Astrocyte of the hippocampus (primary cell): Measurements from ENCODE around the gene LCE2B.
A peak's percentile ranks its signal among the peaks of the same experiment; 100 is the strongest.
"Not testable (repeated sequence)": the region's sequence is repeated elsewhere in the genome, so short reads cannot be mapped to it uniquely, and the experiment has no call there.

Experiments used
- DNase-seq: peaks from one replicate; pipeline ENCODE4 v3.0.0; 2011; ENCODE audit warnings: low read depth, low spot score

The LCE2B gene, protein sequence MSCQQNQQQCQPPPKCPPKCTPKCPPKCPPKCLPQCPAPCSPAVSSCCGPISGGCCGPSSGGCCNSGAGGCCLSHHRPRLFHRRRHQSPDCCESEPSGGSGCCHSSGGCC

DNA sequence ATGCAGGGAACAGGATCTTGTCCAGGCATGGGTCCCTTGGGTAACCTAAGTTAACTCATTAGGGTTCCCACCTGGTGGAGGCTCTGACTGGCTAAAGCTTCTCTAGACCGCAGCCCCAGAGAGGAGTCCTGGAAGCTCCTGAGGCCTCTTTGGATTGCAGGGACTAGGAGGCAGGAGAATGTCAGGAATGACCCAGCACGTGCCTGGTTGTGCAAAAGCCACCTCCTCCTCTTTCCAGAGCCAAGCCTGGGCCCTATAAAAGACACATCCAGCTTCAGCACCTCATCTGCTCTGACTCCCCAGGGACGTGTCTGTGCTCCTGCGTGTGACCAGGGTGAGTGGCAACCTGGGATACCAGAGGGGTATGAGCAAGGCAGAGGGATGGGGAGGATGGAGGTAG, at the start of gene LCE2B:
TSS of gene LCE2B (plus strand) at position 301 of the 400 bp plus-strand sequence. CDS start 721 bp downstream, outside the sequence.
- DNase-seq = not testable (repeated sequence)

DNA sequence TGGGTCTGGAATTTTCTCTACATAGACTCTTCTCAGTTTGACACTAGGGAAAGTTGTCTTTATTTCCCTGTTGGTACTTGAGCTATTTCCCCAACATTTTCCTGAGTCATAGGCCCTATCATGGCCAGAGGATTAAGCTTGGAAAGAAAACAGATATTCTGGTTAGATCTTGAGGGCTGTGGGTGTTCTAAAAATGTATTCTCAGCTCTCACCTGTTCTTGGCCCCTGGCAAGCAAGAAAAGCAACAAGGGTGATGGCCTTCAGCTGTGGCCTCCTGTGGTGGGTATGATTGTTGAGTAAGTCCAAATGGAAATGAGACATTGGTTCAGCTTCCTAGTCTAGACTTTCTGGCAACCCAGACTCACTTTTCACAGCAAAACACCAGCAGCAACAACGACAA, 45.6 kb upstream of the LCE2B start:
- DNase-seq = no peak

DNA sequence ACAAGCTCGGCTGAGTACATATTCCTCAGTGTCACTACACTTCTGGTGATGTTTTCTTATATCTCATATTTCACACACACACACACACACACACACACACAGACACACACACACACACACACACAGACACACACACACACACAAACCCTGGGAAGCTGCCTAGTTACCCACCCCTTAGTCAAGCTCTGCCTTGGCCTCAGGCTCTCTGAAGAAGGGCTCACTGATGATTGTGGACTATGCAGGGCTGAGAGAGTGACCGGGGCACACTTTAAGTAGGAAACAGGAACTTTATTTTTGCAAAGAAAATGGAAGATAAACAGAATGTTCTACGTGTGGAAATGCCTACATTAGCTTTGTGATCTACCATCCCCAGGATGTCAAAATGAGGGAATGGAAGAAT, 42.0 kb upstream of the LCE2B start:
- no peak for DNase-seq

DNA sequence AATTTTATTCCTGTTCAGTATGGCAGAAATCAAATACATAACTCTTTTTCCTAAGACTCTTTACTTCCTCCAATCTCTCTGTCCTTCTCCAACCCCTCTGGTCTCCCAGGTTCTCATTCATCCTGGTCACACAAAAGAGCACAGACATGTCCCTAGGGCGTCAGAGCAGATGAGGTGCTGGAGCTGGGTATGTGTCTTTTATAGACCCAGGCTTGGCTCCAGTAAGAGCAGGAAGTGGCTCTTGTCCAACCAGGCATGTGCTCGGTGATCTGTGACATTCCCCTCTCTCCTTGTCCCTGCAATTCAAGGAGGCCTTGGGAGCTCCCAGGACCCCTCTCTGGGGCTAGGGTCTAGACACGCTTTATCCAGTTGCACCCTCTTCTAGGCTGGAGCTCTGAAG, 40.8 kb upstream of the LCE2B start:
- DNase-seq = no peak

DNA sequence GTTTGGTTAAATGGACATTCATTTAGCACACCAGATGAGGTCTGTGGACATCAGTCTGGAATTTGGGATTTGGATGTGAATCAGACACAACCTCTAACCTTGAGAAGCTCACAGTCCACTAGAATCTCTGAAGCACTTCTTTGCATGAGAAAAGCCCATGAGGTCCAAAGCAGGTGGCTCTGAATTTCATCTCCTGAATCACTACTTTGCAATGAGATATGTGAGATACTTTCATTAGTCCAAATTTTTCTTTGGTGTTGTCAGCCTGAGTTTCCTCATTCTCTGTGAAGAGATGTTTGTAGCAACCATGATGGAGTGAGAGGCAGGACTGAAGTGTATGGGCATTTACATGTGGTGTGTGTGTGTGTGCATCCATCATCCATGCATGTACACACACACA, 39.3 kb upstream of the LCE2B start:
- no peak for DNase-seq

DNA sequence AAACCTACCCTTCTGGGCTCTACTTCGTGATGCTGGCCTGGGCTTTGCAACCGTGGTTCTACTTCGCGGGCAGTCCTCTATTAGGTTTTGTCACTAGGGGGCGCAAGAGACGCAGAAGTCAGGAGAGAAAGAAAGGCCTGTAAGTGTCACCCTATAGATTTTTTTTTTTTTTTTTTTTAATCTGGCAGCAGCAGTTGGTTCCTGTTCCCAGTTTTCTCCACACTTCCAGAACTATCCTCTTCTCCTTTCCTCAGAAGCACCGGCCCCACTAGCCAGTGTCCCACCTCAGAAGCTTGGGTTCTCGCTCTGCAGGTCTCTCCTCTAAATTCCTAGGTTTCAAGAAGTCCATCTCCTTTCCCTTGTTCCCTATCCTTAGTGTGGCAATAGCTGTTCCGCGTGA, 31.8 kb upstream of the LCE2B start:
- DNase-seq = peak; percentile 44

DNA sequence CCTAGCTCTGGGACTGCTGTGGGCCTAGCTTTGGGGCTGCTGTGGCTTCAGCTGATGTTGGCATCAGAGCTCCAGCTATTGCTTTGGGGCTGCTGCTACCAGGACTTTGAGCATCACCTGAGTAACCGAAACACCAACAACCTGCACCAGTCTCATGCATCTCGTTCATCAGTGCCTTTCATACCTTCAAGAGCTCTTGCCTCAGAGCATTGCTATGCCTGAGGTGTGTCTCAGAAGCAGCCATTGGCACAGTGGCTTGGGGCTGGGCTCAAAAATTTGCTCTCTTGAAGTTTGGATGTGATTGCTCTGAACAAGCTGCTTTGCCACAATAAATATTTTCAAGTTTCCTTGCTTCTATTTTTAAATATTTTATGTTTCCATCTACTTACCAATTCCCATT, 29.5 kb upstream of the LCE2B start:
- DNase-seq = no peak

DNA sequence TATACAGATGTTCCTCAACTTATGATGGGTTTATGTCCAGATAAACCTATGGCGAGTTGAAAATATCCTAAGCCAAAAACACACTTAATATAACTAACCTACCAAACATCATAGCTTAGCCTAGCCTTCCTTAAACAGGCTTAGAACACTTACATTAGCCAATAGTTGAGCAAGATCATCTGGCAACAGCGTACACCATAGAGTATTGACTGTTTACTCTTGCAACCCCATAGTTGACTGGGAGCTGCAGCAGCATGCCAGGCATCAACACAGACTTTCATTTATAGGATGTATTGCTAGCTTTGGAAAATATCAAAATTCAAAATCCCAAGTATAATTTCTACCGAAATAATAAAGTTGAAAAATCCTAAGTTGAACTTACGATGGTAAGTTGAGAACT, 28.2 kb upstream of the LCE2B start:
- no peak for DNase-seq

DNA sequence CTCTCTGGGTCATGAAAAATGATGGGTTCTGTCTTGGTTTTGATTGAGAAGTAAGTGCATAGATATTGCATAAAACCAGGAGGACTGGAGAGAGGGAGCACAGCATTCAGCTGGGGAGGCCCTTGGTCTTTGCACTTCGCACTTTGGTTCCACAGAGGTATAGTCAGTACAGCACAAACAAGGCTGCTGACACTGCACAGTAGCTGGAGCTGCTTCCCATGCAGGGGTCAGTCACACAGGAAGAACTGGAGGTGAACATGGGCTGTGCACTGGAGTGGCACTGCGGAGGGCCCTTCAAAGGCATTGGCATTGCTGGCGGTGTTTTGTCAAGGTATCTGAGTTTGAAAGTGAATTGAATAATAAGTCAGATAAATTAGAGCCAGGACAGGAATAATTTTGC, 27.3 kb upstream of the LCE2B start:
- no peak for DNase-seq

DNA sequence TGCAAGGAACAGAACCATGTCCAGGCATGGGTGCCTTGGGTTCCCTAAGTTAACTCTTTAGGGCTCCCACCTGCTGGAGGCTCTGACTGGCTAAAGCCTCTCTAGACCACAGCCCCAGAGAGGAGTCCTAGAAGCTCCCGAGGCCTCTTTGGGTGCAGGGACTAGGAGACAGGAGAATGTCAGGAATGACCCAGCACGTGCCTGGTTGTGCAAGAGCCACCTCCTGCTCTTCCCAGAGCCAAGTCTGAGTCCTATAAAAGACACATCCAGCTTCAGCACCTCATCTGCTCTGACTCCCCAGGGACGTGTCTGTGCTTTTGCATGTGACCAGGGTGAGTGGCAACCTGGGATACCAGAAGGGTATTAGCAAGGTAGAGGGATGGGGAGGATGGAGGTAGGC, 22.8 kb upstream of the LCE2B start, which contains the start of gene LCE2D:
TSS of gene LCE2D (plus strand) at position 283 of the 400 bp plus-strand sequence. CDS start 726 bp downstream, outside the sequence.
- no peak for DNase-seq

DNA sequence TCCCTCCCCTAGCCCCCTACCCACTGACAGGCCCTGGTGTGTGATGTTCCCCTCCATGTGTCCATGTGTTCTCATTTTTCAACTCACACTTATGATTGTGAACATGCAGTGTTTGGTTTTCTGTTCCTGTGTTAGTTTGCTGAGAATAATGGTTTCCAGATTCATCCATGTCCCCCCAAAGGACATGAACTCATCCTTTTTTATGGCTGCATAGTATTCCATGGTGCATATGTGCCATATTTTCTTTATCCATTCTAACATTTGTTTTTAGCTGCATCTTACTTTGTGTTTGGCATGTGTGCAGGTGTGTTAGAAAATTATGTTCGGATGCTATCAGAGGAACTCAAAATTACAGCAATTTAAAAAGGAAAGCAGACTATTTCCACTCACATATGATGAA, 19.8 kb upstream of the LCE2B start:
- DNase-seq = not testable (repeated sequence)

DNA sequence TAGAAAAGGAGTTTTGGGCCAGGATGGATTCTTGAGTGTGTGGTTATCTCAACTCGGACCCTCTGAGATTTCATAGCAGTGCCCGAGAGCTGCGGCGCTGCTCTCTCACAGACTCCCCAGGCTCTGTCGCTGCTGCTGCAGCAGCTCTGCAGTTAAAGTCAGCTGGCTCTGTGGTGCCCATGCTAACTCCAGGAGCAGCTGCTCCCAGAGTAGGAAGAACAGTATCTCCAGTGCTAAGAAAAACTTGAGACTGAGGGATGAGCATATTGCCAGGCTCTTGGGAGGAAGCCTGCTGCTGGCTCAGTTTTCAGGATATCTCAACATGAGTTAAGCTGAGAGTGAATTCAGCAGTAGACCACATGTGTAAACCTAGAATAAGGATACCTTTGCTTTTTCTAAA, 18.3 kb upstream of the LCE2B start:
- DNase-seq = no peak

DNA sequence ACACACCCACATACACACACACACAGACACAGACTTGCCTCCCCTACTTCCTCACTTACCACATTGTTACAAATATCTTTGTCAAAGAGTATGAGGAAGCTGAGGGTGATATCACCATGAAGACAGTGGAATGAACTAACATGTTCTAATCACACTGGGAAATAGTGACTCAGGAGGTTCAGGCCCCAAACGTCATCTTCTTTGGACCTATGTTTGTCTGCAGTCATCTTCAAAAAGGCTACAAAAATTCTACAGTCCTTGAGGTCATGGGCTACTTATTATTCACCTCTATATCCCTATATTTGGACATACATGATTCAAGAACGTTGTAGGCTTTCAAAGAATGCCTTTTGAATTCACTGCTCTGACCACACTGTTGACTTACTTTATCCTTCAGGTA, 12.9 kb upstream of the LCE2B start:
- DNase-seq = no peak

DNA sequence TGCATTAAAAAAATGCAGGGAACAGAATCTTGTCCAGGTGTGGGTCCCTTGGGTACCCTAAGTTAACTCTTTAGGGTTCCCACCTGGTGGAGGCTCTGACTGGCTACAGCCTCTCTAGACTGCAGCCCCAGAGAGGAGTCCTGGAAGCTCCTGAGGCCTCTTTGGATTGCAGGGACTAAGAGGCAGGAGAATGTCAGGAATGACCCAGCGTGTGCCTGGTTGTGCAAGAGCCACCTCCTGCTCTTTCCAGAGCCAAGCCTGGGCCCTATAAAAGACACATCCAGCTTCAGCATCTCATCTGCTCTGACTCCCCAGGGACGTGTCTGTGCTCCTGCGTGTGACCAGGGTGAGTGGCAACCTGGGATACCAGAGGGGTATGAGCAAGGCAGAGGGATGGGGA, 10.9 kb upstream of the LCE2B start, which contains the start of gene LCE2C:
TSS of gene LCE2C (plus strand) at position 297 of the 400 bp plus-strand sequence. CDS start 737 bp downstream, outside the sequence.
- DNase-seq = not testable (repeated sequence)

DNA sequence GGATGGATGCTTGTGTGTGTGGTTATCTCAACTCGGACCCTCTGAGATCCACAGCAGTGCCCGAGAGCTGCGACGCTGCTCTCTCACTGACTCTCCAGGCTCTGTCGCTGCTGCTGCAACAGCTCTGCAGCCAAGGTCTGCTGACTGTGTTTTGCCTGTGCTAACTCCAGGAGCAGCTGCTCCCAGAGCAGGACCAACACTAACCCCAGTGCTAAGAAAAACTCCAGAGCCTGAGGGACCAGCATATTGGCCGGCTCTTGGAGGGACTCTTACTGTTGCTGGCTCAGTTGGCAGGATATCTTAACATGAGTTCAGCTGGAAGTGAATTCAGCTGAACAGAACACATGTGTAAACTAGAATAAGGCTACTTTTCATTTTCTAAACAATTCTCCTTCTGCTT, 6.5 kb upstream of the LCE2B start:
- no peak for DNase-seq

DNA sequence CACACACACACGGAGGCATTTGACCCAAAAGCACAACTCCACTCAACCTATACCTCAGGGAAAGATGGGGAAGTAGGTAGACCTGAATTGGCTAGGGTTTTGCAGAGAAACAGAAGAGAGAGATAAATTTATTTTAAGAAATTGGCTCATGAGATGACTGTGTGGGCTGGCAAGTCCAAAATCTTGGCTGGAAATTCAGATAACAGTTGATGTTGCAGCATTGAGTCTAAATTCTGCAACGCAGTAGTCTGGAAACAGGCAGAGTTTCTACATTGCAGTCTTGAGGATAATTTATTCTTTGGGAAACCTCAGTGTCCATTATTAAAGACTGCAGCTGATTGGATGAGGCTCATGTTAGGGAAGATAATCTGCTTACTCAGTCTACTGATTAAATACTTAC, 4.3 kb upstream of the LCE2B start:
- DNase-seq = no peak

DNA sequence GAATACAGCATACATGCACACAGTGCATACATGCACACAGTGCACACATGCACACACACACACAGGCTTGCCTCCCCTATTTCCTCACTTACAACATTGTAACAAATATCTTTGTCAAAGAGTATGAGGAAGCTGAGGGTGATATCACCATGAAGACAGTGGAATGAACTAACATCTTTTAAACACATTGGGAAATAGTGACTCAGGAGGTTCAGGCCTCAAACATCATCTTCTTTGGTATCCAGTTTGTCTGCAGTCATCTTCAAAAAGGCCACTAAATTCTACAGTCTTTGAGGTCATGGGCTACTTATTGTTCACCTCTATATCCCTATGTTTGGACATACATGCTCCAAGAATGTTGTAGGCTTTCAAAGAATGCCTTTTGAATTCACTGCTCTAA, 2.1 kb upstream of the LCE2B start:
- DNase-seq = no peak

DNA sequence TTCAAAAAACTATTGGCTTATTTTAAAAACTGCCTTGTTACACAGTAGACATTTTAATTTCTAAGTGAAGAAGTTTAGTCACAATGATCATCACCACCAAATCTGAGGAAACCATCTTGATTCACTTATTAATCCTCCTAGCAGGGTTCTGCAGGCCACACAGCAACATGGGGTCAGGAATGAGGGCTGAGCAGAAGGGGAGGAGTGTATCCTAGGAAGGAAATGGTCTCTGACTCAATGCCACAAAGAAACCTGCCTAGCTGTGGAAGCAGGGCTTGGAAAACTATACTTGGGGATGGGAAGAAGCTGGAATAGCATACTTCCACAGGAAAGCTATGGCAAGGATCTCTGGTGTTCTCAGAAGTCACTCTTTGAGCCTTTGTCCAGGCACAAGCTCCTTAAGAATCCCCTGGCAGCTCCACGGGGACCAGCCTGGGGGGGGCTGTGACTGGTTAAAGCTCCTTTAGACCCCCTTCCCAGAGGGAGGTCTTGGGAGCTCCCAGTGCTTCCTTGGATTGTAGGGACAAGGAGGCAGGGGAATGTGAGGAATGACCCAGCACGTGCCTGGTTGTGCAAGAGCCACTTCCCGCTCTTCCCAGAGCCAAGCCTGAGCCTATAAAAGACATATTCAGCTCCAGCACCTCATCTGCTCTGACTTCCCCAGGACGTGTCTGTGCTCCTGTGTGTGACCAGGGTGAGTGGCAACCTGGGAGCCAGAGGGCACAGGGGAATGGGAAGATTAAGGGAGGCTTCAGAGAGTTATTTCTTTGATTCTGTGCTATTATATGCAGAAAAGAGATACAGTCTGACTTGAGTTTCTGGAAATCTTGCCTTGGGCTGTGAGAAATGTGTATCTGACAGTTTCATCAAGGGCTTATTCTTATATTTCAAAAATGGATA, 12.0 kb downstream of the LCE2B start, which contains the start of gene LCE2A:
TSS of gene LCE2A (plus strand) at position 645 of the 900 bp plus-strand sequence. CDS start 557 bp downstream, outside the sequence.
- DNase-seq = no peak

DNA sequence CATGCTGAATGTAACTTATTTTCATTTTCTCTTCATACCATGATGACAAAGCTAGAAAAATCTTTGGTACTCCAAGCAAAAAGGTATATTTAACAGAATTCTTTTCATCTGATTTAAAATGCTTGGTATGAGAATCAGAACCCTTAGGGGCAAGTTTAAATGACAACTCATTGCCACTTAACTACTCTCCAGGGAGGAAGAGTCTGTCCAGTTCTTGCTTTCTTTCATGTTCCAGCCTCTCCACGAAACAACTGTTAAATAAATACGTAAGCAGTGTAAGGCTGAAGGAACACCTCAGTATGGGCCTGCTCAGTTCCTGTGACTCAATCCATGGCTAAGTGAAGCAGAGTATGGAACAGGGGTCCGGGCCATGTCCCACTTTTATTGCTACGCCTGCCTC, 13.8 kb downstream of the LCE2B start:
- no peak for DNase-seq

DNA sequence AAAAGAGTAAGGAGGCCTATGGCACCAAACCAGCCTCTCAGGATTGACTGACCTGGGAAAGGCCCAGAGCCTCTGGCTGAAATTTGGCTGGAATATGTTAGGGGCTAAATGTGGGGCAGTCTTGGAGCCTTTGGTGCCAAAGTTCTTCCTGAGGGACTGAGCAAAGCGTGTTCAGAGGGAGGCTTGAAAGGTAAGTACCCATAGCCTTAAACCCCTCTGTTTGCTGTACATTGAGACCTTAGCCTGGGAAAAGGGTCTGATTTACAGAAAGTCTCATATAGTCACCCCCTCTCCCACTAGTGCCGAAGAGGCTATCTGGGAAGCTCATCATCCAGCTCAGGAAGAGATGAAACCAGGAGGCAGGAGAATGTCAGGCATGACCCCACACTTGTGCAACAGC, 21.9 kb downstream of the LCE2B start, which contains the start of gene LCE4A:
TSS of gene LCE4A (plus strand) at position 301 of the 400 bp plus-strand sequence. CDS start 916 bp downstream, outside the sequence.
- DNase-seq = no peak

DNA sequence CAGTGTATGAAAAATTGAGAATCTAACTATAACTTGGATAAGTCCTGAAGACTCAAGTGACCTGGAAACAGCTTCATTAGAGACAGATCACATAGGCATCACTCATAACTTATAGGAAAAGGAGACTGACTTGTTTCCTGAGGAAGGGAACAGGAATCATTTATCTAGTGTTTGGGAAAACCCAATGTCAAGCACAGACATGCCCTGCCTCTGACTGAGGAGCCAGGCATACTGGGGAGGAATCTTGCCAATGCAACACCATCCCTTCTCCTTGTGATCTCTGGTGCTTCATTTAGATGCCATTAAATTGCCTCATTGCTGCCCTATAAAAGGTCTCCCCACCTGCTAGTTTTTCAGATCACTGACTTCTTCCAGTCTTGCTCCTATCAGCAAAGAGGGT, 32.3 kb downstream of the LCE2B start:
- DNase-seq = no peak

DNA sequence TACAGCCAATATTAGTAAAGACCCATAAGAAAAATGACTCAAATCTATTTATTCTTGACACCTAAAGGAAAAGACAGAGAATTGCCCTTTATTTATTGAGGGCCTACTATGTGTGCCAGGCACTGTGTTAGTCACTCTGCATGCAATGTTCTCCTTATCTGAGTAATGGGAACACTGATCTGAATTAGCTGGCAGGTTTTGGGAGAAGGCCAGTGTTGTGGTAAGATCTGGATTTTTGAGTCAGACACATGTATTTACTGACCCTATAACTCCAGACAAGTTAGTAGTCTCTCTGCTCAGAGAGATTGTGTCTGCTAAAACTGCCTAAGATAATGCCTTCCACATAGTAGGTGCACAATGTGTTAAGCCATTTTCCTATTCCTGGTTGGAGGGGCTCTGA, 39.3 kb downstream of the LCE2B start:
- DNase-seq = no peak

DNA sequence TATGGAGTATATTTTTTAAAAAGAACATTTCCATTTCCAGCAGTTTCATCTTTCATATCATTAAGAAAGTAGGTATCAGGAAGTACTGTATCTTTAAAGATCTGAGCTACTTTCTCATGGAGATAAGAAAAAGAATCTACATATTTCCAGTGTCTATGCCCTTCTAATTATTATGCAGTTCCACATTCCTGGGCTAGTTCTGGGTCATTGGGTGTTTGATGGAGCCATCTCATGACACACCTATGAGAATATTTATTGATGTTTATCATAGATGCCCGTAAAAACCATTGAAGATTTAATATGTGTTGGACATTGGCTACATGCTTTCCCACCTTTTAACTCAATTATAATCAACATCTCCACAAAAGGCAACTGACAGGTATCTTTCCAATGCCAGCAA, 43.1 kb downstream of the LCE2B start:
- DNase-seq = no peak
